Measurements from ENCODE around the gene COL6A6.

- TF ChIP-seq, protein P1, sequence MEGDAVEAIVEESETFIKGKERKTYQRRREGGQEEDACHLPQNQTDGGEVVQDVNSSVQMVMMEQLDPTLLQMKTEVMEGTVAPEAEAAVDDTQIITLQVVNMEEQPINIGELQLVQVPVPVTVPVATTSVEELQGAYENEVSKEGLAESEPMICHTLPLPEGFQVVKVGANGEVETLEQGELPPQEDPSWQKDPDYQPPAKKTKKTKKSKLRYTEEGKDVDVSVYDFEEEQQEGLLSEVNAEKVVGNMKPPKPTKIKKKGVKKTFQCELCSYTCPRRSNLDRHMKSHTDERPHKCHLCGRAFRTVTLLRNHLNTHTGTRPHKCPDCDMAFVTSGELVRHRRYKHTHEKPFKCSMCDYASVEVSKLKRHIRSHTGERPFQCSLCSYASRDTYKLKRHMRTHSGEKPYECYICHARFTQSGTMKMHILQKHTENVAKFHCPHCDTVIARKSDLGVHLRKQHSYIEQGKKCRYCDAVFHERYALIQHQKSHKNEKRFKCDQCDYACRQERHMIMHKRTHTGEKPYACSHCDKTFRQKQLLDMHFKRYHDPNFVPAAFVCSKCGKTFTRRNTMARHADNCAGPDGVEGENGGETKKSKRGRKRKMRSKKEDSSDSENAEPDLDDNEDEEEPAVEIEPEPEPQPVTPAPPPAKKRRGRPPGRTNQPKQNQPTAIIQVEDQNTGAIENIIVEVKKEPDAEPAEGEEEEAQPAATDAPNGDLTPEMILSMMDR (IDR thresholded peaks at IDR 0.05), result no peak
- TF ChIP-seq POLR2A (IDR thresholded peaks at IDR 0.05), result no peak
These were observed 48.2 kb downstream of the COL6A6 start for GRCh38 chr3:130565224-130565623.
